Peyer's patch (tissue), 4 donors: ENCODE data around the gene CPO. TPM values are rescaled to one million over a fixed set of nuclear protein-coding genes. Genes with fewer than 3 reads are reported as not detected.

Experiments used
- DNase-seq, 3 donors: peaks; one replicate each; pipeline ENCODE4 v3.0.0-alpha.2; 2017 to 2019
- H3K27ac ChIP-seq, 4 donors: fragments of 200-600 bp; sonication (generic); one replicate each; pipeline ENCODE4 v1.5.1; 2016 to 2019
- H3K27me3 ChIP-seq, 2 donors: fragments of 200-600 bp; sonication (generic); one replicate each; pipeline ENCODE4 v1.5.1; 2019
- H3K36me3 ChIP-seq, 3 donors: fragments of 200-600 bp; sonication (generic); one replicate each; pipeline ENCODE4 v1.5.1; 2016 to 2019
- H3K4me1 ChIP-seq, 4 donors: fragments of 200-600 bp; sonication (generic); one replicate each; pipeline ENCODE4 v1.5.1; 2016 to 2019
- H3K4me3 ChIP-seq, 4 donors: fragments of 200-600 bp; sonication (generic); 1 replicate in 3 of 4; 2 replicates in 1 of 4; pipeline ENCODE4 v1.5.1; 2016 to 2019; ENCODE audit warnings: mild to moderate bottlenecking in 1 of 4
- H3K9me3 ChIP-seq, 4 donors: fragments of 200-600 bp; sonication (generic); one replicate each; pipeline ENCODE4 v1.5.1; 2016 to 2019; ENCODE audit warnings: mild to moderate bottlenecking in 1 of 4
- POLR2A ChIP-seq, 2 donors: fragments of 450-650 bp; IDR thresholded peaks; one replicate each; pipeline ENCODE4 v1.5.1; 2017; ENCODE audit warnings: antibody characterized with exemption in 2 of 2, mild to moderate bottlenecking in 2 of 2, moderate library complexity in 2 of 2
- total RNA-seq, 4 donors: library from RNA; depleted of rRNA; stranded (reverse); fragments of >200 nt; gene quantifications; one replicate each; pipeline ENCODE4 v1.1.0, GENCODE V29; 2016
- TF ChIP-seq, protein P1 (sequence below), 6 experiments: fragments of 450-650 bp in 4 of 6; fragments of 200-600 bp in 2 of 6; sonication (generic) in 1 of 6; IDR thresholded peaks; one replicate each; pipeline ENCODE4 v1.5.1; 2017 to 2019; ENCODE audit warnings: antibody characterized with exemption in 6 of 6, mild to moderate bottlenecking in 3 of 6, moderate library complexity in 1 of 6

Gene CPO
- total RNA-seq, 4 donors from 2014 or later, result 208 to 585 (median 234) TPM; not detected in 1

DNA sequence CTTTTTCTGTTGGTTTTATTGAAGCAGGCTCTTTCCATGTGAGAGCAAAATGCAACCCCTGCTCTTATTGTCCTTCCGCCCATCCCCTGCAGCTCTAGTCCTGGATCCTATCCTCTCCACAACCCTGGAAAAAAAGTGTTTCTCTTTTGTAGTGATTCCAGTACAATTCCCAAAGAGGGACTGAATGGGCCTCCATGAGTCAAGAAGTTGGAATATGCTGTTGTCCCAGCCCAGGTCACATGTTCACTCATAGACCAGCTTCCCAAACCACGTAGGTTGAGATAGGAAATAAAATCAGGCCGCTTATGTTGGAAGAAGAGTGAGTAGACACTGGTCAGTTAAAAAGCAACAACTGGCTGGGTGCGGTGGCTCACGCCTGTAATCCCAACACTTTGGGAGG, 39.4 kb downstream of the CPO start:
- H3K9me3 ChIP-seq, result no peaks in the 10 kb centered on the region
- H3K4me1 ChIP-seq, result no peaks in the 10 kb centered on the region
- no peak for DNase-seq
- H3K27ac ChIP-seq, result no peak overlapping the region
- no peak overlapping the region for H3K4me3 ChIP-seq
- no peaks in the 10 kb centered on the region for H3K36me3 ChIP-seq
- no peaks in the 10 kb centered on the region for H3K27me3 ChIP-seq
- TF ChIP-seq, protein P1, sequence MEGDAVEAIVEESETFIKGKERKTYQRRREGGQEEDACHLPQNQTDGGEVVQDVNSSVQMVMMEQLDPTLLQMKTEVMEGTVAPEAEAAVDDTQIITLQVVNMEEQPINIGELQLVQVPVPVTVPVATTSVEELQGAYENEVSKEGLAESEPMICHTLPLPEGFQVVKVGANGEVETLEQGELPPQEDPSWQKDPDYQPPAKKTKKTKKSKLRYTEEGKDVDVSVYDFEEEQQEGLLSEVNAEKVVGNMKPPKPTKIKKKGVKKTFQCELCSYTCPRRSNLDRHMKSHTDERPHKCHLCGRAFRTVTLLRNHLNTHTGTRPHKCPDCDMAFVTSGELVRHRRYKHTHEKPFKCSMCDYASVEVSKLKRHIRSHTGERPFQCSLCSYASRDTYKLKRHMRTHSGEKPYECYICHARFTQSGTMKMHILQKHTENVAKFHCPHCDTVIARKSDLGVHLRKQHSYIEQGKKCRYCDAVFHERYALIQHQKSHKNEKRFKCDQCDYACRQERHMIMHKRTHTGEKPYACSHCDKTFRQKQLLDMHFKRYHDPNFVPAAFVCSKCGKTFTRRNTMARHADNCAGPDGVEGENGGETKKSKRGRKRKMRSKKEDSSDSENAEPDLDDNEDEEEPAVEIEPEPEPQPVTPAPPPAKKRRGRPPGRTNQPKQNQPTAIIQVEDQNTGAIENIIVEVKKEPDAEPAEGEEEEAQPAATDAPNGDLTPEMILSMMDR (IDR thresholded peaks at IDR 0.05), result no peak
- no peak for TF ChIP-seq POLR2A (IDR thresholded peaks at IDR 0.05)

DNA sequence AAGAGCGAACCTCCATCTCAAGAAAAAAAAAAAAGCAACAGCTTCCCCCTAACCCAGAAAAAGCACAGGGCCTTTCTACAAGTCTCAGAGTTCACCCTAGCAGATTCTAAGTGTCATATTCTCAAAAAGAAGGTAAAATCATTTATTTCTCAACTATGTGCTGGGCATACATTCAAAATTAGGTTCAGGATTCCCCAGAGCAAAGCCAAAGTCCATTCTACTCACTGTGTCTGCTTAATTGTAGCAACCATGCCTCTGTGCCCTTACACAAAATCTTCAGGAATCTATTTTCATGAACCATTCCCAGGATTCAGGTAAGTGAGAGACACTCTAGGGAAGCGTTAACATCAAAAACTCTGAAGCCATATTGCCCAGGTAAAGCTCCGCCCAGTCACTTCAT, 40.0 kb downstream of the CPO start:
- Histone ChIP-seq H3K27me3 (no peaks in the 10 kb centered on the region), H3K27ac (no peak overlapping the region), H3K9me3 (no peaks in the 10 kb centered on the region), H3K36me3 (no peaks in the 10 kb centered on the region), H3K4me1 (no peaks in the 10 kb centered on the region), H3K4me3 (no peak overlapping the region)
- TF ChIP-seq, protein P1 (IDR thresholded peaks at IDR 0.05), result no peak
- no peak for TF ChIP-seq POLR2A (IDR thresholded peaks at IDR 0.05)
- DNase-seq, result no peak

DNA sequence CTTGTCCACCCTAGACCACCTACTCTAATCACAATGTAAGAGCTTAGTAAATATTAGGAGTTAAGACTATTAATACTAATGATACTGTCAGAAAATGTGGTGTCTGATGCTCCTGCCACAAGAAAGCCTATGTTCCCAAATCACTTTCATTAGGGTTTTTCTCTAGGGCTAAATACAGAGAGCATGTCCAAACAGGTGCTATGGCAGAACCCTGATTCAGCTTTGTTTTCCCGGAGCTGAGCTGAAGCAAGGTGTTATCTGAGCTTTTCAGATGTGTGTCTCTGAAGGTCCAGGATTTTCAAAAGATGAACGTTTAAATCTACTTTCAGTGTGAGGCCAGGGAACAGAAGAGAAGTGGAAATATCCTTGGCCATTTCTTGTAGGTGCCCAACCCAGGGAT, 40.6 kb downstream of the CPO start:
- Histone ChIP-seq H3K4me3 (no peak overlapping the region), H3K4me1 (no peaks in the 10 kb centered on the region), H3K27me3 (no peaks in the 10 kb centered on the region), H3K36me3 (no peaks in the 10 kb centered on the region), H3K9me3 (no peaks in the 10 kb centered on the region), H3K27ac (no peak overlapping the region)
- TF ChIP-seq, protein P1 (IDR thresholded peaks at IDR 0.05), result no peak
- TF ChIP-seq POLR2A (IDR thresholded peaks at IDR 0.05), result no peak
- no peak for DNase-seq

GRCh38 chr2:206980413-206980812, 41.1 kb downstream of the CPO start:
- Histone ChIP-seq H3K27ac (no peak overlapping the region), H3K4me1 (no peaks in the 10 kb centered on the region), H3K27me3 (no peaks in the 10 kb centered on the region), H3K9me3 (no peaks in the 10 kb centered on the region), H3K4me3 (no peak overlapping the region), H3K36me3 (no peaks in the 10 kb centered on the region)
- no peak for DNase-seq
- TF ChIP-seq POLR2A (IDR thresholded peaks at IDR 0.05), result no peak
- TF ChIP-seq, protein P1 (IDR thresholded peaks at IDR 0.05), result no peak

GRCh38 chr2:206981086-206981674, 41.9 kb downstream of the CPO start:
- TF ChIP-seq, protein P1 (IDR thresholded peaks at IDR 0.05), result no peak
- TF ChIP-seq POLR2A (IDR thresholded peaks at IDR 0.05), result no peak
- H3K27ac ChIP-seq, result no peak overlapping the region
- H3K4me1 ChIP-seq, result no peaks in the 10 kb centered on the region
- no peaks in the 10 kb centered on the region for H3K27me3 ChIP-seq
- no peak overlapping the region for H3K4me3 ChIP-seq
- no peaks in the 10 kb centered on the region for H3K9me3 ChIP-seq
- no peak for DNase-seq
- H3K36me3 ChIP-seq, result no peaks in the 10 kb centered on the region
